Mammary epithelial cell (primary cell): ENCODE results near the gene AMBP.

Experiments used
- CTCF ChIP-seq, 2 donors: IDR thresholded peaks in 1 of 2; conservative IDR thresholded peaks in 1 of 2; 2 replicates each; pipeline ENCODE4 v1.5.1; 2011 to 2012; ENCODE audit warnings: inconsistent platforms in 2 of 2, low read length in 2 of 2, mild to moderate bottlenecking in 2 of 2, control low read depth in 1 of 2, low read depth in 1 of 2; ENCODE audit not compliant: insufficient read depth in 1 of 2; ENCODE audit errors: extremely low read depth in 1 of 2
- EZH2 ChIP-seq: IDR thresholded peaks from 2 replicates; pipeline ENCODE4 v1.6.1; 2012; ENCODE audit warnings: low read length, inconsistent platforms, borderline replicate concordance

GRCh38 chr9:114097613-114098020 is 19.5 kb upstream of the AMBP start:
- TF ChIP-seq CTCF (conservative IDR thresholded peaks at IDR 0.05 in 1 of 2, IDR thresholded peaks at IDR 0.05 in 1 of 2; ENCODE audit: extremely low read depth in 1 of 2, insufficient read depth in 1 of 2, low read depth in 1 of 2, low read length in 2 of 2) (no peak), EZH2 (no peak)
